Left ventricle myocardium inferior (tissue), 1 donor: ENCODE measurements around the gene CCR9. TPM values are rescaled to one million over a fixed set of nuclear protein-coding genes. Genes with fewer than 3 reads are reported as not detected.

Source experiments
- DNase-seq: peaks from one replicate; pipeline ENCODE4 v3.0.0-alpha.2; 2020
- H3K27ac ChIP-seq: fragments of 200-600 bp; replicated peaks from 2 replicates; pipeline ENCODE4 v1.8.0; 2021
- H3K27me3 ChIP-seq: fragments of 200-600 bp; 2 replicates; pipeline ENCODE4 v1.8.0; 2021; ENCODE audit warnings: low read depth
- H3K36me3 ChIP-seq: fragments of 200-600 bp; 2 replicates; pipeline ENCODE4 v1.8.0; 2021
- H3K4me1 ChIP-seq: fragments of 200-600 bp; 2 replicates; pipeline ENCODE4 v1.8.0; 2021
- H3K4me3 ChIP-seq: fragments of 200-600 bp; 2 replicates; pipeline ENCODE4 v1.8.0; 2021; ENCODE audit warnings: mild to moderate bottlenecking, moderate library complexity
- H3K9me3 ChIP-seq: fragments of 200-600 bp; replicated peaks from 2 replicates; pipeline ENCODE4 v1.8.0; 2021
- intact Hi-C: fragments of 100-400 bp; cut with micrococcal nuclease; formaldehyde crosslinking; loops from one replicate; pipeline ENCODE4 v1.11.0; 2022
- total RNA-seq: library from RNA; stranded (reverse); fragmentation: NEBNext Ultra II Directional; extraction: Animal tissue kit (Norgen Biotek cat#: 25700); gene quantifications from one replicate; pipeline ENCODE4 v1.2.1, GENCODE V29; 2021
- TF ChIP-seq, protein P1 (sequence below): fragments of 200-600 bp; IDR thresholded peaks from 2 replicates; pipeline ENCODE4 v1.8.0; 2021; ENCODE audit warnings: antibody characterized with exemption, mild to moderate bottlenecking, borderline replicate concordance
- donor health status: DM: no; HTN: yes; CAD: no; lungs with severe emphysema.

CCR9 gene
- total RNA-seq, 1 donor from 2014 or later: not detected

GRCh38 chr3:45860481-45860880 is 25.9 kb upstream of the CCR9 start:
- no peak overlapping the region for H3K4me3 ChIP-seq
- TF ChIP-seq, protein P1, sequence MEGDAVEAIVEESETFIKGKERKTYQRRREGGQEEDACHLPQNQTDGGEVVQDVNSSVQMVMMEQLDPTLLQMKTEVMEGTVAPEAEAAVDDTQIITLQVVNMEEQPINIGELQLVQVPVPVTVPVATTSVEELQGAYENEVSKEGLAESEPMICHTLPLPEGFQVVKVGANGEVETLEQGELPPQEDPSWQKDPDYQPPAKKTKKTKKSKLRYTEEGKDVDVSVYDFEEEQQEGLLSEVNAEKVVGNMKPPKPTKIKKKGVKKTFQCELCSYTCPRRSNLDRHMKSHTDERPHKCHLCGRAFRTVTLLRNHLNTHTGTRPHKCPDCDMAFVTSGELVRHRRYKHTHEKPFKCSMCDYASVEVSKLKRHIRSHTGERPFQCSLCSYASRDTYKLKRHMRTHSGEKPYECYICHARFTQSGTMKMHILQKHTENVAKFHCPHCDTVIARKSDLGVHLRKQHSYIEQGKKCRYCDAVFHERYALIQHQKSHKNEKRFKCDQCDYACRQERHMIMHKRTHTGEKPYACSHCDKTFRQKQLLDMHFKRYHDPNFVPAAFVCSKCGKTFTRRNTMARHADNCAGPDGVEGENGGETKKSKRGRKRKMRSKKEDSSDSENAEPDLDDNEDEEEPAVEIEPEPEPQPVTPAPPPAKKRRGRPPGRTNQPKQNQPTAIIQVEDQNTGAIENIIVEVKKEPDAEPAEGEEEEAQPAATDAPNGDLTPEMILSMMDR: no peak
- no peak overlapping the region for H3K27ac ChIP-seq
- no peaks in the 10 kb centered on the region for H3K4me1 ChIP-seq
- H3K27me3 ChIP-seq: no peaks in the 10 kb centered on the region
- no peaks in the 10 kb centered on the region for H3K36me3 ChIP-seq
- no peak for DNase-seq
- peaks cover 19% of the 10 kb centered on the region for H3K9me3 ChIP-seq
- intact Hi-C loops: no loop called here

GRCh38 chr3:45861043-45861719 is 25.2 kb upstream of the CCR9 start:
- no peaks in the 10 kb centered on the region for H3K36me3 ChIP-seq
- H3K4me1 ChIP-seq: no peaks in the 10 kb centered on the region
- no peak overlapping the region for H3K4me3 ChIP-seq
- intact Hi-C loops: no loop called here
- TF ChIP-seq, protein P1: no peak
- H3K27me3 ChIP-seq: no peaks in the 10 kb centered on the region
- DNase-seq: no peak
- peaks cover 13% of the 10 kb centered on the region for H3K9me3 ChIP-seq
- H3K27ac ChIP-seq: no peak overlapping the region

DNA sequence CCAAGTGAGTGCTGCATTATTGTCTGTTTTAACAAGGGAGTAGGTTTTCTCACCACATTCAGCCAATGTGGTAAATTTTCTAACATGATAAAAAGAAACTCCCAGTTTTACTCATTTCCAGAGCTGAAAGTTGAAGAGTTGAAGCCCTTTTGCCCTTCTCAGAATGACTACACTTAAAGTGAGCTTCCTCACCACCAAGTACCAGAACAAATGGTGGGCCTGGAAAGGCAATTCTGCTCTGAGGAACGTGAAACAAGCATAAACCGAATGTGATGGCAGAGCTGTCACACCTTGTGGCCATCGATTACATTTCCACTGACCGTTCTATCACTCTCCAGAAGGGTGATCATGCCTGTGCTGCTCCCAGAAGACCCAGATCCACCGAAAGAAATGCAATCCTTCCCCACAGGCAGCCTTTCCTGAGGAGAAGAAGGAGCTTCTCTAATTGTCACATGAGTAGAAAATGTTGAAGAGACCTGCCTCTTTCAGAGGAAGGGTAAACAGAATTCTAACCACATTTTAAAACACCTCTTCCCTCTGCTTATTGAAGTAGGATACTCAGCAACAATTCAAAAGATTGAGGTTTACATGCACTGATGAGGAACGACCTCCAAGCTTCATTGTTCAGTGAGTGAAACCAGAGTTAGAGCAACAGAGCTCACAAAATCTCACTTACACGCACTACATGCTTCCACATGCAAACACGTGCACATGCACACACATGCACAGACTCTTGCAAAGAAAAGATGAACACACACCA is 21.4 kb upstream of the CCR9 start:
- TF ChIP-seq, protein P1: no peak
- no peaks in the 10 kb centered on the region for H3K4me1 ChIP-seq
- H3K9me3 ChIP-seq: peaks cover 8% of the 10 kb centered on the region

GRCh38 chr3:45865563-45865962 is 20.8 kb upstream of the CCR9 start:
- H3K36me3 ChIP-seq: no peaks in the 10 kb centered on the region
- H3K4me1 ChIP-seq: no peaks in the 10 kb centered on the region
- no peak for DNase-seq
- no peaks in the 10 kb centered on the region for H3K27me3 ChIP-seq
- intact Hi-C loops: no loop called here
- peaks cover 8% of the 10 kb centered on the region for H3K9me3 ChIP-seq
- H3K27ac ChIP-seq: no peak overlapping the region
- TF ChIP-seq, protein P1: no peak
- no peak overlapping the region for H3K4me3 ChIP-seq

More for the DNA sequence above, 21.4 kb upstream of the CCR9 start:
- no peak for DNase-seq
- Histone ChIP-seq H3K36me3 (no peaks in the 10 kb centered on the region), H3K27me3 (no peaks in the 10 kb centered on the region), H3K4me3 (no peak overlapping the region), H3K27ac (no peak overlapping the region)
- intact Hi-C loops: no loop called here

DNA sequence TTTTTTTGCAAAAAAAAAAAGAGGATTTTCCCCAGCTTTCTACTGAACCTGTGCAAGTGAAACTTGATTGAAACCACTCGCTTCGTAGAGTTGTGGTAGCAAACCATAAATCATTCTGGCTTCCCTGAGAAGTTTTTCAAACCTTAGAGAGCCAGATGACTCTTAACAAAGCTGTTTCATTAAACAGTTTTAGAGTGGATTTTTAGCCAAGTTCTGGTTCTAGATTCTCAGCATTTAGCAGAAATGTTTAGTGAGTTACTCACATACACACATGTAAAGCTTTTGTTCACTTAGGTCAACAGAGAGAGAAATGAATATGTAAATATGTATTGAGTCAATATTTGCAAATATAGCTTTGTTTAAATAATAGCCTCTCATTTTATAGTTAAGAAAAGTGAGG is 18.1 kb upstream of the CCR9 start:
- no peaks in the 10 kb centered on the region for H3K36me3 ChIP-seq
- H3K4me3 ChIP-seq: no peak overlapping the region

More for the DNA sequence above, 18.1 kb upstream of the CCR9 start:
- Histone ChIP-seq H3K27ac (no peak overlapping the region), H3K27me3 (no peaks in the 10 kb centered on the region), H3K4me1 (no peaks in the 10 kb centered on the region), H3K9me3 (peaks cover 8% of the 10 kb centered on the region)
- no peak for DNase-seq
- intact Hi-C loops: no loop called here
- TF ChIP-seq, protein P1: no peak
